ENCODE measurements around the gene FKBP15. TPM values are rescaled to one million over a fixed set of nuclear protein-coding genes. Genes with fewer than 3 reads are reported as not detected.

The FKBP15 gene
- total and polyA plus RNA-seq, 2 of the 8 experiments (the other 6 are each of a cell fraction or from before 2014, with no cell fraction given) = 9.9 to 13.8 TPM

- no peak overlapping the region for H2BK20ac ChIP-seq (ENCODE audit: low read length)
- no peak overlapping the region for H2BK5ac ChIP-seq (ENCODE audit: low read depth, low read length)
- no peak overlapping the region for H3K56ac ChIP-seq (replicated peaks; ENCODE audit: insufficient read length, low read depth, low read length)
- ChIA-PET POLR2A (ENCODE audit: partially characterized antibody) (no interaction called here), CTCF (ENCODE audit: partially characterized antibody) (interaction anchor here (1.0 kb wide), 1 partner anchor 19 kb away, joined by 3 read pairs; no protein-coding TSS in a partner anchor)
- H3K36me3 ChIP-seq (ENCODE audit: control insufficient read depth in 2 of 4, insufficient read depth in 4 of 4, low read length in 3 of 4) = peaks cover 0 to 11% (median 4%) of the 10 kb centered on the region in 4 experiments; a peak in 2 of 8 replicates
- DNase-seq (ENCODE audit: low read depth in 1 of 2, low spot score in 2 of 2) (no peak), FAIRE-seq (no peak)
- no peaks in the 10 kb centered on the region for H3K4me1 ChIP-seq (replicated peaks in 1 of 4; ENCODE audit: control insufficient read depth in 3 of 4, insufficient read depth in 4 of 4, low read length in 3 of 4)
- no peaks in the 10 kb centered on the region for H3K27me3 ChIP-seq (replicated peaks in 1 of 4; ENCODE audit: control insufficient read depth in 3 of 4, extremely low read depth in 1 of 4, insufficient read depth in 3 of 4, low read length in 3 of 4)
- H3K23me2 ChIP-seq (ENCODE audit: low read depth, low read length) = no peaks in the 10 kb centered on the region
- no peak overlapping the region for H4K8ac ChIP-seq (ENCODE audit: extremely low read depth, insufficient read depth, low read length)
- no peak overlapping the region for H2BK12ac ChIP-seq (ENCODE audit: low read depth, low read length)
- H3K23ac ChIP-seq (ENCODE audit: insufficient read length) = no peak overlapping the region
- H2AK5ac ChIP-seq (ENCODE audit: low read depth, low read length) = no peak overlapping the region
- no peaks in the 10 kb centered on the region for H4K20me1 ChIP-seq (replicated peaks in 1 of 2; ENCODE audit: control insufficient read depth in 1 of 2, insufficient read depth in 2 of 2, low read length in 2 of 2)
- no peaks in the 10 kb centered on the region for H3K79me2 ChIP-seq (ENCODE audit: control insufficient read depth in 1 of 2, insufficient read depth in 2 of 2, low read length in 2 of 2)
- no peak overlapping the region for H3K9ac ChIP-seq (replicated peaks in 1 of 4; ENCODE audit: extremely low read depth in 1 of 4, low read depth in 3 of 4, low read length in 3 of 4)
- no peak overlapping the region for H4K5ac ChIP-seq (ENCODE audit: insufficient read length, low read depth, low read length)
- H3K4me3 ChIP-seq (ENCODE audit: extremely low read depth in 1 of 4, insufficient read depth in 2 of 4, low read depth in 3 of 4, low read length in 4 of 4) = no peak overlapping the region
- H3K4ac ChIP-seq (replicated peaks; ENCODE audit: insufficient read length, low read depth, low read length) = no peak overlapping the region
- H2BK15ac ChIP-seq (ENCODE audit: low read length) = no peak overlapping the region
- H2AFZ ChIP-seq (ENCODE audit: low read length) = no peak overlapping the region
- no peaks in the 10 kb centered on the region for H3K79me1 ChIP-seq (ENCODE audit: low read depth, low read length)
- H3K18ac ChIP-seq (ENCODE audit: extremely low read depth, low read length) = no peak overlapping the region
- H3K27ac ChIP-seq (ENCODE audit: low read depth, low read length) = no peak overlapping the region
- H3K4me2 ChIP-seq (ENCODE audit: insufficient read depth in 1 of 2, low read depth in 2 of 2, low read length in 2 of 2) = no peak overlapping the region
- H2BK120ac ChIP-seq (replicated peaks; ENCODE audit: low read depth, low read length) = no peak overlapping the region
- 88% methylated on average over 4 of the region's 4 CpGs; no CpG with 5 or more reads in 1 of the 2 experiments for WGBS, 2 experiments (ENCODE audit: extremely low coverage in 1 of 2, insufficient coverage in 1 of 2, insufficient read length in 1 of 2, insufficient replicate concordance in 2 of 2, low coverage in 1 of 2, low lambda C conversion rate in 2 of 2, missing lambda C conversion rate in 1 of 2)
- H4K91ac ChIP-seq (replicated peaks; ENCODE audit: insufficient read length, low read length) = no peak overlapping the region
- no peaks in the 10 kb centered on the region for H3K9me3 ChIP-seq (ENCODE audit: insufficient read depth in 2 of 2, low read depth in 1 of 2, low read length in 1 of 2)
- no peak overlapping the region for H3K14ac ChIP-seq (ENCODE audit: insufficient read length)
- TF ChIP-seq HDAC6 (IDR thresholded peaks at IDR 0.05; ENCODE audit: low read depth, low read length) = no peak
- TF ChIP-seq MAX (IDR thresholded peaks at IDR 0.05) = no peak
- no peak for TF ChIP-seq USF2 (IDR thresholded peaks at IDR 0.05; ENCODE audit: low read length)
- TF ChIP-seq BCL11A (IDR thresholded peaks at IDR 0.05; ENCODE audit: low read depth in 2 of 2, low read length in 2 of 2) = no peak
- no peak for TF ChIP-seq CTBP2 (IDR thresholded peaks at IDR 0.05; ENCODE audit: borderline replicate concordance, insufficient read depth, insufficient read length, low read length)
- no peak for TF ChIP-seq TBP (IDR thresholded peaks at IDR 0.05; ENCODE audit: low read depth, low read length)
- TF ChIP-seq SUZ12 (IDR thresholded peaks at IDR 0.05; ENCODE audit: low read length) = no peak
- TF ChIP-seq SIN3A (conservative IDR thresholded peaks at IDR 0.05 in 1 of 2, IDR thresholded peaks at IDR 0.05 in 1 of 2; ENCODE audit: low read depth in 1 of 2, low read length in 2 of 2) = no peak
- no peak for TF ChIP-seq TAF1 (IDR thresholded peaks at IDR 0.05; ENCODE audit: low read depth, low read length)
- no peak for TF ChIP-seq CBX5 (IDR thresholded peaks at IDR 0.05; ENCODE audit: low read depth, low read length)
- TF ChIP-seq RNF2 (IDR thresholded peaks at IDR 0.05; ENCODE audit: borderline replicate concordance, low read depth, low read length, missing control alignments, poor library complexity, severe bottlenecking) = no peak
These were observed 21.3 kb downstream of the FKBP15 start for GRCh38 chr9:113199683-113200329.

All from H1 (cell line).